Epidermal melanocyte (primary cell): ENCODE measurements around the gene SCFD2.
"Not testable (repeated sequence)": the region's sequence is repeated elsewhere in the genome, so short reads cannot be mapped to it uniquely, and the experiment has no call there.

Experiments
- DNase-seq: peaks from one replicate; pipeline ENCODE4 v3.0.0; 2011; ENCODE audit warnings: low spot score; ENCODE audit not compliant: insufficient read length

SCFD2 gene

DNA sequence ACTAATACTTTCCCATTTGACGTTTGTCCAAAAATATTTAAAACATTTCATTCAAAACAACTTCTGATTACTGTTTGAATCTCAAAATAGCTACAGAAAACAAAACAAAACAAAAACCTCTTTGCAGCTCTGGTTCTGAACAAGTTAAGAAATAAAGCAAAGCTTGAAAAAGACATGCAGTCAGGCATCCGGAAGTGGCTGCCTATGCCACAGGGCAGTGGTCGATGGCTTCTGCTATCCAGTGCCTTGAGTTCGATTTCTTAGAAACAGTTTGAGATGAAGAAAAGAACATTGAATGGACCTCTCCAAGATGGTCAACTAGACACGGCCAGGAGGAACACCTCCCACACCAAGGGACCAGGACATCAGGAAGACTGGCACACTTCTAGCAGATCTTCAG, 125.3 kb downstream of the SCFD2 start:
- peak; percentile 31 for DNase-seq

DNA sequence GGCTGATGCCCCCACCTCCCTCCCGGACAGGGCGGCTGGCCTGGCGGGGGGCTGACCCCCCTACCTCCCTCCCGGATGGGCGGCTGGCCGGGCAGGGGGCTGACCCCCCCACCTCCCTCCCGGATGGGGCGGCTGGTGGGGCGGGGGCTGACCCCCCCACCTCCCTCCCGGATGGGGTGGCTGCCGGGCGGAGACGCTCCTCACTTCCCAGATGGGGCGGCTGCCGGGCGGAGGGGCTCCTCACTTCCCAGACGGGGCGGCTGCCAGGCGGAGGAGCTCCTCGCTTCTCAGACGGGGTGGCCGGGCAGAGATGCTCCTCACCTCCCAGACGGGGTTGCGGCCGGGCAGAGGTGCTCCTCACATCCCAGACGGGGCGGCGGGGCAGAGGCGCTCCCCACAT, 127.5 kb downstream of the SCFD2 start:
- not testable (repeated sequence) for DNase-seq

DNA sequence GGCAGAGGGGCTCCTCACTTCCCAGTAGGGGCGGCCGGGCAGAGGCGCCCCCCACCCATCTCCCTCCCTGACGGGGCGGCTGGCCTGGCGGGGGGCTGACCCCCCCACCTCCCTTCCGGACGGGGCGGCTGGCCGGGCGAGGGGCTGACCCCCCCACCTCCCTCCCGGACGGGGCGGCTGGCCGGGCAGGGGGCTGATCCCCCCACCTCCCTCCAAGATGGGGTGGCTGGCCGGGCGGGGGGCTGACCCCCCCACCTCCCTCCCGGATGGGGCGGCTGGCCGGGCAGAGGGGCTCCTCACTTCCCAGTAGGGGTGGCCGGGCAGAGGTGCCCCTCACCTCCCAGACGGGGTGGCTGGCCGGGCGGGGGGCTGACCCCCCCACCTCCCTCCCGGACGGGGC, 128.1 kb downstream of the SCFD2 start:
- DNase-seq, result not testable (repeated sequence)

DNA sequence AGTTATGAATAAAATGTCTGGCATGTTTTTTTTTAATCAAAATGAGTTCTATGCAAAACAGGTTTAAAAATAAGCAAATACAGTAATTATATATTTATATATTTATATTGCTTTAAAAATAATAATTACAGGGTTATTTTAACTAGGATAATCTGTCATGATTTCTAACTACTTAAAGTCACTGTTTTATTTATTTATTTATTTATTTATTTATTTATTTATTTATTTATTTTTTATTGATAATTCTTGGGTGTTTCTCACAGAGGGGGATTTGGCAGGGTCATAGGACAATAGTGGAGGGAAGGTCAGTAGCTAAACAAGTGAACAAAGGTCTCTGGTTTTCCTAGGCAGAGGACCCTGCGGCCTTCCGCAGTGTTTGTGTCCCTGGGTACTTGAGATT, 129.2 kb downstream of the SCFD2 start:
- DNase-seq, result not testable (repeated sequence)

DNA sequence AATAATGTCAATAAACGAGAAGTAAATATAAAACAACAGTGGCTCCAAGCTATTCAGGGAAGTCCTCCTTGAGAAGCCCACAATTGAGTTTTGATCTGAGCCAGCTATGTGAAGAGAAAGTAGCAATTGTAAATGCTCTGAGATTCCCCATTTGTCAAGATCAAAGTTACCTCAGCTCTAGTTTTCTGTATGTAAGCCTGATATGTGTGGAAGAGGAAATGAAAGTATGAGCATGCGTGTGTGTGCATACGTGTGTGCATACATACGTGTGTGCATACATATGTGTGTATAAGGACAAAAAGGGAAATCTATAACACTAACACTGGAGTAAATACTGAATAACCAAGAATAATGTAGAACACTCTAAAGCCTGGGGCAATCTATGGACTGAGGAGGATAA, 130.3 kb downstream of the SCFD2 start:
- DNase-seq, result no peak

DNA sequence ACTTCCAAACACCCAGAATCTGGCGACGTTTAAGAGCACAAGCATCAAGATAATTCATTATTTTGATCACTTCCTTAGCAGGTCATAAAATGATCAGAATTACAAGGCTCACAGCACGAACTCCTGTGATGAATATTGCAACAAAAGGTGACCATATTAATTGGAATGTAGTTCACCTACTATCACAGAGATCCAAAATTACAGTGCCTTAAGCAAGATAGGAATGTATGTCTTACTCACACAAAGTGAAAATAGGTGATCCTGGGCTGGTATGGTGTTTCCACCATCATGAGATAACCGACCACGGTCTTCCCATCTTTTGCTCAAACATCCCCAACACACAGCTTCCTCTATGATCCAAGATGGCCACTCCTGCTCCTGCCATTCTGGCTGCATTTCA, 131.2 kb downstream of the SCFD2 start:
- no peak for DNase-seq

DNA sequence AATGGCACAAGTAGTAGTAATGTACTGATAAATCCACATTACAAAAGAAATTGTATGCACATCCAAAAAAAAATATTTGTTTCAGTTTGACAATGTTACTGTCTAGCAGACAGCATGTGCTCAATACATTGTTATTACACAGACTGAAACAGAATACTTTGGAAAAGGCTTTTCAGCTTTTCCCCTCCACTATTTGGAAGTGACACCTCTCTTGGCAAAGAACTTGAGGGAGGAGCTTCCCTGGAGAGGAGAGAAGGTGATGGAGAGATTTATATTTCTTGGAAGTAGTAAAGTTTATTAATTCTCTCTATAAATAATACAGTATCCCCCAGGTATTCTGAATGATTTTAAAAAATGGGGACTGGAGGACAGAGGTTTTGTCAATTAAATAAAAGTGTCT, 131.8 kb downstream of the SCFD2 start:
- DNase-seq, result no peak

DNA sequence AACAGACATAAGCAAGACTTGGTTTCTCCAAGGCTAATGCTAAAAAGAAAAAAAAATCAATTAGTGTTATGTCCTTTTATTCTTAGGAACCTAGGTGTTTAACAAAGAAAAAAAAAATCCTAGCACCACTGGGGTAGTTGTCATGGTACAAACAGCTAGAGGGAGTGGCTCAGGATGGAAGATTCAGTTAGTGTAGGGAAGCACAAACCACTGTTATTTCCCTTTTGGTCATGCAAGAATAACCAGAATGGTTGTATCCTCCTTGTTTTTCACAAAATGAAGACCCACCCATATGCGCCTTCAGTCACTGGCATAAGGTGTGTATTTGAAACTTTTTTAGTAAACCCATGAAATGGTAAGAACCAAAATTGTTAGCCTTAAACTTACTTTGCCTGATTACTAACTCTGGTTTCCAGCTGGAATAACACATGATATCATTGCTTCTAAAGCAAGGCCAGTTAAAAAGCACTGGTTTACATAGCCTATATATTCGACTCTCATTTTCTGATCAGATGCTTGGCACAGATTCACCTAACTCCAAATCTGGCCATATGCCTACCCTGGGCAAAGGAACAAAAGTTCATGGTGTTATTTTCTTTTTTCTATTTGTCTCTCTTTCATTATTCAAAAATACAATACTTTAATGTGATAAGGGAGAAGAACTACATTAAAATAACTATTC, 132.6 kb downstream of the SCFD2 start:
- DNase-seq, result no peak

DNA sequence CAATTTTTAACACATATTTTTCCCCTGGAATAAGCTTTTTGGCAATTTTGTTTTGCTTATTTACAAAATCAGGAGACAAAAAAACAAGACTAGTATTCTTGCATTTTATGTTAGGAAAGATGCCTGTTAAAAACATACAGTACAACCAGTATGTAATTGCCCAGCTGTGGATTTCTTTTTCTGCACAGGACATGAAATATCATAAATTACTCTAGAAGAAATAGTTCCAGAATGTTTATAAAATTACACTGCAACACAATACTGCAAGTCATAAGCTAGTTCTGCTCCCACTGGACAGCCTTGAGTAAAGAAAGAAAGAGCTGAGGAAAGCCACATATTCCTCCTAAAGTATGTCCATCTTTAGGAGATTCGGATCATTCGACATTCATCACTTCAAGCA, 133.5 kb downstream of the SCFD2 start:
- DNase-seq, result no peak

DNA sequence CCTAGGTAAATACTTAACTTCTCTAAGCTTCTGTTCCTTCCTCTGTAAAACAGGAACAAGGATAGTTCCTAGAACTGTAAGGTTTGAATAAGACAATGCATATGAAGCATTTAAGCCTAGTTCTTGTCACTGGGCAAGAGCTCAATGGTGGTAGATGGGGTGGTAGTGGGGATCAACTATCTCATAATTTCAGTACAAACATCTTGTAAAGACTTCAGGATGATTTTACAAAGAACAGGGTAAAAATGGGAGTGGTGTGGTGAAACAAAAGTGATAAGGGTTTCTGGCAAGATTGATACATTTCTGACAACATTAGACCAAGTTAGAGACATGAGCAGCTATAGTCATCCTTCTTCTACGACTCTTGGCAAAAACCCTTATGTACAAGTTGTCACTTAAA, 137.8 kb downstream of the SCFD2 start:
- no peak for DNase-seq

DNA sequence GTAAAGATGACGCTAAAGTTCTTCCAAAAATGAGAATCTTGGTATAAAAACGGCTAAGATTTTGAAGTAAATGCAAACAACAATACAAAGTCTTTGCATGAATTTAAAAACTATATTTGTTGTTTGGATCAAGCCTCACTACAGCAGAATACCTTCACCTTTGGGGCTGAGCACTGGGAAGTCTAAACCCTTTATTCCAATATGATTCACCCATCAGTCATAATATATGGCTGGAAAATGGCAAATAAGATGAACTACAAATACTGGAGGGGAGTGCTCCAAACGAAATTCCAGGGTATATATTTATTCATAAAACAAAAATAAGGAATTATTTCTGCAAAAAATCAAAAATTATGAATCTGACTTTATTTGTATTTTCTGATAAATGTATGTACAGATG, 138.4 kb downstream of the SCFD2 start:
- DNase-seq, result no peak

DNA sequence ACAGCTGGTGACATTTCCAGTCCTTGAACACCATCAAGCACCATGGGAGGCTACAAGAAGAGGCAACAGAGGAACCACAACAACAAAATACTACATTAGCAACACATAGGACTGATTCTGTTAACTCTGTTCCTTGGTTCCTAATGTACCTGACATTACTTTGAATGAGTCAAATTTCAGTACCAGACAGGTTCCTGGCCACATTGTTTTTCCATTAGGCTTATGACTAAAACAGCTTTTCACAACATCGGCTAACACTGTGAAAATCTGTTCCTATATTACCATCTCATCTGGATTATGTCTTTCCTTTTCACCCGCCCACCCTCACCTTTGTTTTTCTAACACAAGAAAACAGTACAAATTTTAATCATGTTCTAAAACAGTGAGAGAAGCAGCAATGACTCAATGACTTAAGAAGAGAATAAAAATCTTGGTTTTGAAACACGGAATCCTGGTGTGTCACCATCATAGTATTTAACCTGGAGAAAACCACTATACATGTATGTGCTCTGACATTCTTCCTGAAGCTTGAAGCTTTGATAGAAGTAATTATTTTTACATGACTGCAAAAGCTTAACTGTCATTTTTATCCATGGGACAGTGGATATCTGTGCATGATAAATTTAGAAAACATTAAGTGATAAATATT, 143.9 kb downstream of the SCFD2 start:
- no peak for DNase-seq

DNA sequence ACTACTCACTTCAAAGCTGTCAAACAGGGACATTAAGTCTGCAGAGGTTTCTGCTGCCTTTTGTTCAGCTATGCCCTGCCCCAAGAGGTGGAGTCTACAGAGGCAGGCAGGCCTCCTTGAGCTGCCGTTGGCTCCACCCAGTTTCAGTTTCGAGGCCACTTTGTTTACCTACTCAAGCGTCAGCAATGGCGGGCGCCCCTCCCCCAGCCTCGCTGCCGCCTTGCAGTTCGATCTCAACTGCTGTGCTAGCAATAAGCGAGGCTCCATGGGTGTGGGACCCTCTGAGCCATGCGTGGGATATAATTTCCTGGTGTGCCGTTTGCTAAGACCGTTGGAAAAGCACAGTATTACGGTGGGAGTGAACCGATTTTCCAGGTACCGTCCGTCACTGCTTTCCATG, 146.7 kb downstream of the SCFD2 start:
- DNase-seq, result not testable (repeated sequence)

DNA sequence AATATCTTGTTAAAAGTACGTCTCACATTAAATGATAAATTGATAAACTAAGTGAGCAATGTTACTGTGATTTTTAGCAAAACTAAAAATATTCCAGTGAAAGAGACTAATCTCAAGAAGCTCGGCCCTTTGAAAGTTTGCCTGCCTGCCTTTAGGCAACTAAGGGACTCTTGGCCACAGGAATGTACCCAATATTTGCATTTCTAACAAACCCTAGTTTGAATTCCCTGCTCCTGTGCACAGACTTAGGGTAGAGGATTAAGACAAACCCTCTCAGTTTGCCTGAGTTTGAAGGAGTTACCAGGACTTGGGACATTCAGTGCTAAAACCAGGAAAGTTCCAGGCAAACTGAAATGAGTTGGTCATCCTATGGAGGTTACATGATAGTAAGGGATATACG, 157.1 kb downstream of the SCFD2 start:
- DNase-seq, result no peak

DNA sequence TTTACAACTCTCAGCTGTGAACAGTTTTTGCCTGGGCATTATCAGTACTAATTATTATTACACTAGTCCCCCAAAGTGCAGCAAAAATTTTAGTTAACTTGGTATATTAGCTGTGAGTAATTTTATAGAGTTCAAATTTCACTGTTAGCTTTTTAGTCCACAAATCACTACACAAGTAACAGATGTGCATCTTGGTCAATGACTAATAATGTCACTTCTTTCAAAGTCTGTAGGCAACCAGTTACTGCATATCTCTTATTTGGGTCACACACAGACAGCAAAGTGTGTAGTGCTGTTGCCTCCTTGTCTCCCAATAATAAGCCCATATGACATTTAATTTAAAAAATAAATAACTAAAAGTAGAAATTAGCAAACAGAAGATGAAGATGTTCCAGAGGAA, 159.9 kb downstream of the SCFD2 start:
- no peak for DNase-seq

DNA sequence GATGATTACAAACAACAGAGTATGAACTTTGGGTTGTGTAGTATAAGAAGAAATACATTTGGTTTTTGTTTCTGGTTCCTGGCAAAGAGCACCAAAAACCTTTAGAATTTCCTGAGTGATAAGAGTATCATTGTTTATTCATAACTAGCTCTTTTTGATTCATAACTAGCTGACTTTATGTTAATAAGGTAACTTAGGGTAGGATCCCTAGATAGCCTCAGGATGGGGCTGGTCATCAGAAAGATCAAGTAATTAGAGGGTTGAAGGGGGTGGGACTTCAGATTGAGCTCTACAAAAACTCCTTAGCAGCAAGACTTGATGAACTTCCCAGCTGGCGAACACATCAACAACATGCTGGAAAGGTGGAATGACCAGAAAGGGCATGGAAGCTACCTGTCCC, 166.5 kb downstream of the SCFD2 start:
- DNase-seq, result no peak

DNA sequence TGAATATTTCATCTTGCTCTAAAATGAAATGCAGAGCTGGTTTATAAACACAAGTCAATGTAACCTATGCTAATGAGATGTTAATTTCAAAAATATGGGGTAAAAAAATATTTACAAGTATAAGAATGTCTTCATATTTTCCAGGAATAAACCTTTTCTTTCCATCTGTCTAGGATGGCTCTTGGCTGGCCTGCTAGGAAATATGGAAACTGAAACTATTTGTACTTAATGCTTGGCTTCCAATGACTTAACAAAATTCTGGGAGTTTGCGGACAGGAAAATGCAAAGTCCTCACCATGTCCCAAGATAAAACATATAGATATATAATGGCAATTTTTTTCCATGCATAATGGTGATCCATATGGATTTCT, 168.1 kb downstream of the SCFD2 start:
- no peak for DNase-seq

DNA sequence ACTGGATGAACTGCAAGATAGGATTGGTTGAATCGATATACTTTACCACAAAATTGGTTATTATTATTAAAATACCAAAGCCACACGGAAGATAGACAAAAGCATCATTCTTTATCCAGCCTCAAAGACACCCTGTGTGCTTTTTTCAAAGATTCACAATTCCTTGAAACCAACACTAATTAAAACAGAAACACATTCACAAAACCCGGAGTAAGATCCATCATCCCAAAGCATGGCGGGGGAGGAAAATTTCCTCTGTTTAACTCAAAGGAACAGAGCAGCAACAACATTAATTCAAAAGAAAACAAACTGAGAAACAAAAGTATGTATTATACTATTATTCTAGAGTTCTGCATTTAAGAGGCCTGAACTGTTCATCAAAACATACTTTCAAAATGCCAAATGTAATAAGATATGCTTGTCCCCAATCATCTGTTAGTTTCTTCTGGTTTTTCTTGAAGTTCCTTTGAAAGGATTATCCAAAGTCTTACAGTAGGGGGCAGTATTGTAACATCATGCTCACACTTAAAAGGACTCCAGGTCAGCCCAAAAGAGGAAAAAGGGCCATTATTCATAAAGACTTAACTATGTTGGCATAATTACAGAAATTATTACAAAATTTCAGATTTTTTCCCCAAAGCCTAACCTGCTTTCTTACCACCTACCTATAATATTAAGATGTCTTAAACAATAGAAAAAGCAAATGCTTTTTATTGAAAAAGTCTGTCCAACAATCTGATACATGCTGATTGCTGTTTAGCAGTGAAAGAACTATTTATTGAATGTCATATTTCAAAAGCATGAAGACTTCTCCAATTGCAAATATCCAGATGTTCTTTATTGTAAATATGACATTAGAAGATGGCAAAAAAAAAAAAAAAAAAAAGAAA, 168.7 kb downstream of the SCFD2 start:
- DNase-seq, result peak; percentile 54

DNA sequence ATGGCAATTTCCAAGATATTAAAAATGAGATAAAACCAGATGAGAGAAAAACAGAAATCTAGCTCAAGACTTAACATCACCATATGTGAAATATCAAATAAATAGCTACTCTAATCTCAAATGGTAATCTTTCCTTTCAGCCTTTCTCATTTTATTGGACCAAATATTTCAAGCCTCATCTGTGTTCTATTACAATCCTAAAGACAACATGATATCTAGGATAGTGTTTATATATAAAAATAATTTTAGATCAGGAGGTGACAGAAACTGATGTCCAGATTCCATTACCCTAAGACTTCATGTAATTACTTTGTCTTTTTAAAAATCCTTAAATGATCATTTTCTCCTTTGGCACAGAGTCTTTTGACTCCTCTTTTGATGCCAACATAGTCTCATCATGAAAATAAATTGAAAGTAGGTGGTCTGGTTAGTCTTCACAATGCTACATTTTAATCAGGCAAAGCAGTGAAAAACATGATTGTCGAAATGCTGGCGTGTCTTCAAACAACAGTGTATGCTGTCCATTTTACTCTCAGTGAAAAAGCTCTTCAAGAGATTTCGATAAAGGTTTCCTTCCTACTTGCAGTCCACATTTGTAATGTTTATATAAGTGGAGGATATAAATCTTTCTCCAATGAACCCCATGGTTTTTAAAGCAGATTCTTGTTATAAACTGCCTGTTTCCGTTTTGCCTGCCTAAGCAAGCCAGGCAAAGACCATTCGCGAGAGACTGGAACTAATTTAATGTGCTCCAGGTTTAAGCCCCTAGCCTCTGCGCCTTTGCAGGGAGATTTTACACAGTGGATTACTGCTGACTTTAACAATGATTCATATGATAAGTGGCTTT, 169.8 kb downstream of the SCFD2 start:
- no peak for DNase-seq

DNA sequence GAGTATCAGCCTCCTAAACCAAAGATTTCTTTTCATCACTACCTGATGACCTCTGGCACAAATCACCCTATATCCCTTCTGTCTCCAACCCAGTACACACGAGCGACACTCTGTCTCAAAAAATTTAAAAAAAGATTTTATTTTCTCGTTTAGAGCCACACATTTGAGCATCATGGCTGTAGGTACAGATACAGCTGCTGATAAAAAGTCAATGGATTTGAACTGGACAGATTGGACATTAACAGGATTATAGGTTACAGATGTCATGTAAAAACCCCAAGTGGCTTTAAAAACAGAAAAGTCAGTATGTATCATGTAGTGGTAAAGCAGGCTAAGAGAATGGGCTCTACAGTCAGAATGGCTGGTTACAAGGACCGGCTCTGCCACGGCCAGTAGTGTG, 171.1 kb downstream of the SCFD2 start:
- no peak for DNase-seq

DNA sequence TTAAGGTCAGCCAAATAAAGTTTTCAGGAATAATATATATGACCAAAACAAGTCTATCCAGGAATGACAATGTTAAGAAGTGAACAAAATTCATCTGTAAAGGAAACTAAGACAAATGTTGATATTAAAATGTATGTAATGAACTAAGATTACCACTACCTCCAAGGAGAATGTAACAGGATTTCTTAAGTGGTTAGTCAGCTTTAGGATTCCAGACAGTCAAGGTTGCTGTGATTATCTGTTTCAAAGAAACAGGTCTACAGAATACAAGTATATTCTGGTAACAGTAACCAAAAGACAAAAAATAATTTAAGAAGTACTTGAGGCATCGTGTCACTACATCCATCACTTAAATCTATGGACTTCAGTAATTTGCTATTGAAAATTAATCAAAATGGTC, 172.8 kb downstream of the SCFD2 start:
- no peak for DNase-seq

DNA sequence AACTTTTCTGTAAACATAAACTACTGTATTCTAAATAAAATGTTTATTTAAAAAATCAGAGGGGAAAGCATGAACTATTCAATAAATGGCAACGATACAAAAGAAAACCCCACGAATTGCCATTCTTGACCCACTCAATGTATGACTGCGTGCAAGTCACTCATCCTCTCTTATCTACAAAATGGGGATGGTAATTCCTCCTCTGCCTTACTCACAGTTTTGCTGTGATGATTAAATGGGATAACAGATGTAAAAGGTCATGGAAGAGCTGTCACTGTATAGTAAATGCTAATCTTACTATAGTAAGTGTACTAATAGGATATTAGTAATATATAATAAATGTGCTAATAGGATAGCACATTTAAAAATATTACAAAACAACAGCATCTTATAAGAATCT, 173.4 kb downstream of the SCFD2 start:
- DNase-seq, result no peak
